ENCODE measurements around the gene AATF.

AATF gene

GRCh38 chr17:36948717-36949460 lies at the start of gene AATF:
TSS of gene AATF (plus strand) at chr17:36948954. CDS start at chr17:36949126, 172 bp downstream.
- DNase-seq, result peak; percentile 96

GRCh38 chr17:36899250-36900159 lies 49.2 kb upstream of the AATF start:
- no peak for DNase-seq

- DNase-seq, result no peak
These were observed 48.6 kb upstream of the AATF start for GRCh38 chr17:36900160-36900512.

GRCh38 chr17:36901506-36901905 lies 47.2 kb upstream of the AATF start:
- no peak for DNase-seq

GRCh38 chr17:36907407-36907806 lies 41.3 kb upstream of the AATF start:
- DNase-seq, result no peak

- no peak for DNase-seq
These were observed 38.2 kb upstream of the AATF start for GRCh38 chr17:36910513-36910912.

- DNase-seq, result no peak
These were observed 37.8 kb upstream of the AATF start for GRCh38 chr17:36911001-36911400.

- no peak for DNase-seq
These were observed 35.6 kb upstream of the AATF start for GRCh38 chr17:36913132-36913531.

GRCh38 chr17:36918211-36918691 lies 30.5 kb upstream of the AATF start:
- no peak for DNase-seq

GRCh38 chr17:36919407-36919968 lies 29.3 kb upstream of the AATF start:
- no peak for DNase-seq

GRCh38 chr17:36920032-36921005 lies 28.4 kb upstream of the AATF start:
- no peak for DNase-seq

- no peak for DNase-seq
These were observed 27.5 kb upstream of the AATF start for GRCh38 chr17:36921095-36921851.

- DNase-seq, result no peak
These were observed 26.6 kb upstream of the AATF start for GRCh38 chr17:36922175-36922574.

- DNase-seq, result no peak
These were observed 24.9 kb upstream of the AATF start for GRCh38 chr17:36923814-36924221.

GRCh38 chr17:36926226-36926625 lies 22.5 kb upstream of the AATF start:
- no peak for DNase-seq

GRCh38 chr17:36926701-36927100 lies 22.1 kb upstream of the AATF start:
- DNase-seq, result no peak

GRCh38 chr17:36928471-36929345 lies 20.0 kb upstream of the AATF start:
- DNase-seq, result no peak

GRCh38 chr17:36929851-36930582 lies 18.7 kb upstream of the AATF start:
- no peak for DNase-seq

GRCh38 chr17:36930583-36930900 lies 18.2 kb upstream of the AATF start:
- no peak for DNase-seq

GRCh38 chr17:36931096-36931696 lies 17.6 kb upstream of the AATF start:
- DNase-seq, result no peak

All from CD4-positive, alpha-beta T cell treated with Interleukin-17A for 1 hour (primary cell).